ENCODE results near the gene GTPBP8.

Gene GTPBP8

GRCh38 chr3:112990672-112991602, at the start of gene GTPBP8 (continued):
- TF ChIP-seq ZNF148 (tag by site-specific recombination; IDR thresholded peaks at IDR 0.05; ENCODE audit: borderline replicate concordance) (no peak), KLF17 (tag by site-specific recombination; IDR thresholded peaks at IDR 0.05) (no peak), ZNF449 (tag by site-specific recombination; IDR thresholded peaks at IDR 0.05) (no peak), ZNF292 (tag by site-specific recombination; IDR thresholded peaks at IDR 0.05; ENCODE audit: borderline replicate concordance, low read depth) (no peak), ZNF785 (tag by site-specific recombination; IDR thresholded peaks at IDR 0.05) (no peak), GFI1B (tag by site-specific recombination; IDR thresholded peaks at IDR 0.05) (no peak), ZNF777 (tag by site-specific recombination; IDR thresholded peaks at IDR 0.05; ENCODE audit: borderline replicate concordance) (no peak), ZFHX2 (tag by site-specific recombination; conservative IDR thresholded peaks at IDR 0.05) (peak; percentile 67), ZNF510 (tag by site-specific recombination; IDR thresholded peaks at IDR 0.05; ENCODE audit: insufficient replicate concordance) (no peak), ZNF76 (tag by site-specific recombination; IDR thresholded peaks at IDR 0.05; ENCODE audit: borderline replicate concordance, low read depth) (peak; percentile 92), ZNF792 (tag by site-specific recombination; IDR thresholded peaks at IDR 0.05) (no peak), ZNF660 (tag by site-specific recombination; IDR thresholded peaks at IDR 0.05) (peak; percentile 6; the same call in 1 of the 2 replicates), GLI2 (tag by site-specific recombination; IDR thresholded peaks at IDR 0.05; ENCODE audit: borderline replicate concordance, low read depth) (no peak), ZNF416 (tag by site-specific recombination; IDR thresholded peaks at IDR 0.05) (no peak), ZNF174 (tag by site-specific recombination; IDR thresholded peaks at IDR 0.05) (no peak), ZSCAN16 (tag by site-specific recombination; IDR thresholded peaks at IDR 0.05) (no peak), PRDM6 (tag by site-specific recombination; IDR thresholded peaks at IDR 0.05) (no peak), ZNF558 (tag by site-specific recombination; IDR thresholded peaks at IDR 0.05) (no peak), ZNF214 (tag by site-specific recombination; IDR thresholded peaks at IDR 0.05; ENCODE audit: borderline replicate concordance) (no peak), ZFP3 (tag by site-specific recombination; IDR thresholded peaks at IDR 0.05; ENCODE audit: low read depth) (no peak), ZNF184 (tag by site-specific recombination; IDR thresholded peaks at IDR 0.05) (no peak), ZIC2 (tag by site-specific recombination; IDR thresholded peaks at IDR 0.05) (peak; percentile 74), KLF10 (tag by site-specific recombination; IDR thresholded peaks at IDR 0.05) (no peak), ZNF530 (tag by site-specific recombination; IDR thresholded peaks at IDR 0.05; ENCODE audit: low read depth) (no peak), PBX3 (CRISPR knock-in tag; IDR thresholded peaks at IDR 0.05) (no peak), ZNF404 (tag by site-specific recombination; IDR thresholded peaks at IDR 0.05) (no peak), KLF9 (tag by site-specific recombination; IDR thresholded peaks at IDR 0.05; ENCODE audit: low read depth) (peak; percentile 35), ZNF529 (tag by site-specific recombination; IDR thresholded peaks at IDR 0.05; ENCODE audit: insufficient replicate concordance) (no peak), ZNF366 (tag by site-specific recombination; conservative IDR thresholded peaks at IDR 0.05) (0 out of 2 replicates have a peak, but pooled peaks have one; percentile 16), ZNF211 (tag by site-specific recombination; IDR thresholded peaks at IDR 0.05; ENCODE audit: low read depth) (no peak), ZNF560 (tag by site-specific recombination; IDR thresholded peaks at IDR 0.05; ENCODE audit: borderline replicate concordance) (no peak)

All from HEK293 (cell line).